Left colon (tissue), 2 donors: ENCODE results near the gene BTNL9. TPM values are rescaled to one million over a fixed set of nuclear protein-coding genes. Genes with fewer than 3 reads are reported as not detected.
"Not testable (repeated sequence)": the region's sequence is repeated elsewhere in the genome, so short reads cannot be mapped to it uniquely, and the experiment has no call there.

ENCODE experiments used
- ATAC-seq: fragments of 200-7000 bp; cut with Tn5 transposase; one replicate; pipeline ENCODE4 v1.9.1; 2020; ENCODE audit warnings: mild to moderate bottlenecking, moderate library complexity
- DNase-seq, 2 donors: peaks; one replicate each; pipeline ENCODE4 v3.0.0-alpha.2; 2020
- intact Hi-C, 2 donors: fragments of 100-400 bp; cut with DNase I in 1 of 2; cut with micrococcal nuclease in 1 of 2; formaldehyde crosslinking; loops; one replicate each; pipeline versions ENCODE4 v1.11.2 to v1.14.0; 2022; cut with DNase I, micrococcal nuclease
- long read RNA-seq: library from polyadenylated mRNA; unstranded; transcript quantifications from one replicate; pipeline ENCODE4 v2.0.0, GENCODE V29; 2021
- total RNA-seq, 2 donors: library from RNA; stranded (reverse); fragmentation: NEBNext Ultra II Directional; extraction: Animal tissue kit (Norgen Biotek cat#: 25700); gene quantifications; one replicate each; pipeline ENCODE4 v1.2.1, GENCODE V29; 2021
- donor health status: DM: no; HTN: no; CAD: no.
- donor health status: DM: yes; HTN: yes; CAD: no.

Gene BTNL9
- total RNA-seq, result 1 to 10 TPM; 4.1 to 4.9 TPM
- long read RNA-seq, partial matches to known transcripts, result 4 of 8 reads
- long read RNA-seq, other reads (novel, unspliced or antisense), result 3 of 8 reads

DNA sequence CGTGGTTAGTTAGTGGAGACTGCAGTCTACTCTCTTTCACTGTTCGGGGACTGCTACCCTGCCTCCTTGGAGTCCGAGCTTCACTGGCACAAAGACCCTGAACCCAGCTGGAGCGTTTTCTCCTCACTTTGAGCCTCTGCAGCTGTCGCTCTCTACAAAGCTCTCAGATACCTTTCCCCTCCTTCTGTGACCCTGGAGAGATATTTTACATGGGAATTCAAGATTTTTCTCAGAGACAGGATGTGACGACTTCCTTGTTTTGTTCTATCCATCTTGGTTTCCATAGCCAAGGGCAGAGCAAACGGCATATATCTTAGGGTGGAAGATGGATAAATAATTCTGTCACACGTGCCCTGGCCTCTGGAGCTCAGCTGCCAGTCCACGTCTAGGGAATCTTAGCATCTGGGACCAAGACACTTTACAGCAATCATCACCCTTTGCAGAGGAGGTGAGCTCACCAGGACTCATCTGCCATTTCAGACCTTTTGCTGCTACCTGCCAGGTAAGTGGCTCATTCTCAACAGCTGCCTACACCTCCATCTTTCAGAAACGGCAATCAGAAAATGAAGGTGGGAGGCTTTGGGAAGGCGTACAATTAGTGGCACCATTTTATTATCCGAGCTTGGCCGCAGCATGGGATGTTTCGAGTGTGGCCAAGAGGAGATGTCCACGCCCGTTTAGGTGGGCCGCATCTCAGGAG is at the start of gene BTNL9:
Gene BTNL9, plus strand, starts transcription at position 336 of the 700 bp plus-strand sequence. CDS start 5,224 bp downstream, outside the sequence.
- DNase-seq (no peak), ATAC-seq (no peak)
- intact Hi-C loops, result no loop called here

DNA sequence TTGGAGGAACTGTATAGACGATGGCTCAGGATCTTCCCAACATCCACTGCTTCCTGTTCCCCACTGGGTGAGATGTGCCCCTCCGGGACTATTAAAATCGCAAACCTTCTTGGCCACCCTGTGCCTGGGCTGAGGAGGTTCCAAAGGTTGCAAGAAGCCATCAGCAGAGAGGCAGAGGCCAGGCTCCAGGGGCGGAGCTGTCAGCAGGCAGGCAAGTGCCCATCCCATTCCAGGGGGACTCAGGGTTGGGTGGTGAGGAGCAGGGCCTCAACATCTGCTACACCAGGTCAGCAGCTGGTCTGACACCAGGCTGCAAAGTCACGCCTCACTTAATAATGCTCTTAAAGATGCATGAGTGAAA is 49.2 kb upstream of the BTNL9 start:
- peak in 1 of 2 donors; percentile 54 for DNase-seq
- peak; percentile 34 for ATAC-seq
- intact Hi-C loops, result no loop called here

DNA sequence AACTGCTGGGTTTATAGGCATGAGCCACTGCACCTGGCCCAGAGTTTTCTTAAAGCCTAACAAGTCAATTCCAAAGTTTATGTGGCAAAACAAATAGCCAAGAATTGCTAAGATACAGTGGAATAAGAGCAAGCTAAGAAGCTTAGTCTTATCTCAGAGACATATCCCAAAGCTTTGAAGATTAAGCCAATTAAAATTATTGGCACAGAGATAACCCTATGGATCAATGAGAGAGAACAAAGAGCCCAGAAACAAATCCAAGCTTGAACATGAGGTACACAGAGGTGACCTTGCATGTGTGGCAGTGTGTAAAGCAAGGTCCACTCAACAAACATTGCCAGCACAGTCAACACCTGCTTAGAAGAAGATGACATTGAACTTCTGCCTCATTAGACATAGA is 38.1 kb upstream of the BTNL9 start:
- DNase-seq, result no peak
- ATAC-seq, result peak; percentile 9
- intact Hi-C loops, result no loop called here

DNA sequence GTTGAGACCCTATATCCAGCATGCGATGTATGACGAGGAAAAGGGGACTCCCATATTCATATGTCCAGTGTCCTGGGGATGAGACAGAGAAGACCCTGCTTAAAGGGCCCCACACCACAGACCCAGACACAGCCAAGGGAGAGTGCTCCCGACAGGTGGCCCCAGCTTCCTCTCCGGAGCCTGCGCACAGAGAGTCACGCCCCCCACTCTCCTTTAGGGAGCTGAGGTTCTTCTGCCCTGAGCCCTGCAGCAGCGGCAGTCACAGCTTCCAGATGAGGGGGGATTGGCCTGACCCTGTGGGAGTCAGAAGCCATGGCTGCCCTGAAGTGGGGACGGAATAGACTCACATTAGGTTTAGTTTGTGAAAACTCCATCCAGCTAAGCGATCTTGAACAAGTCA is 34.3 kb upstream of the BTNL9 start:
- peak; percentile 43 for ATAC-seq
- DNase-seq, result no peak
- intact Hi-C loops, result no loop called here

DNA sequence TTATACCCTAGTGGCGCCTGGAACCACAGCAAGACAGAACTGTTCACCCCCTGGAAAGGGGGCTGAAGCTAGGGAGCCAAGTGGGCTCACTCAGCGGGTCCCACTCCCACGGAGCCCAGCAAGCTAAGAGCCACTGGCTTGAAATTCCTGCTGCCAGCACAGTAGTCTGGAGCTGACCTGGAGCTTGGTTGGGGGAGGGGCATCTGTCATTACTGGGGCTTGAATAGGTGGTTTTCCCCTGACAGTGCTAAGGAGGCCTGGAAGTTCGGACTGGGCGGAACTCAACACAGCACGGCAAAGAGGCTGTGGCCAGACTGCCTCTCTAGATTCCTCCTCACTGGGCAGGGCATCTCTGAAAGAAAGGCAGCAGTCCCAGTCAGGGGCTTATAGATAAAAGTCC is 31.9 kb upstream of the BTNL9 start:
- ATAC-seq (no peak), DNase-seq (no peak)
- intact Hi-C loops, result no loop called here

DNA sequence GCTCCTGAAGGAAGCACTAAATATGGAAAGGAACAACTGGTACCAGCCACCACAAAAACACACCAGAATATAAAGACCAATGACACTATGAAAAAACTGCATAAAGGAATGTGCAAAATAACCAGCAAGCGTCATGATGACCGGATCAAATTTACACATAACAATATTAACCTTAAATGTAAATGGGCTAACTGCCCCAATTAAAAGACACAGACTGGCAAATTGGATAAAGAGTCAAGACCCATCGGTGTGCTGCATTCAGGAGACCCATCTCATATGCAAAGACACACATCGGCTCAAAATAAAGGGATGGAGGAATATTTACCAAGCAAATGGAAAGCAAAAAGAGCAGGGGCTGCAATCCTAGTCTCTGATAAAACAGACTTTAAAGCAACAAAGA is 30.0 kb upstream of the BTNL9 start:
- intact Hi-C loops, DNase-seq: not testable (repeated sequence)

DNA sequence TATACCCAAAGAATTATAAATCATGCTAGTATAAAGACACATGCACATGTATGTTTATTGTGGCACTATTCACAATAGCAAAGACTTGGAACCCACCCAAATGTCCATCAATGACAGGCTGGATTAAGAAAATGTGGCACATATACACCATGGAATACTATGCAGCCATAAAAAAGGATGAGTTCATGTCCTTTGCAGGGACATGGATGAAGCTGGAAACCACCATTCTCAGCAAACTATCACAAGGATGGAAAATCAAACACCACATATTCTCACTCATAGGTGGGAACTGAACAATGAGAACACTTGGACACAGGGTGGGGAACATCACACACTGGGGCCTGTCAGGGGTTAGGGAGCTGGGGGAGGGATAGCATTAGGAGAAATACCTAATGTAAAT is 25.4 kb upstream of the BTNL9 start:
- DNase-seq, ATAC-seq, intact Hi-C loops: not testable (repeated sequence)

More for the DNA sequence above, 30.0 kb upstream of the BTNL9 start:
- ATAC-seq, result not testable (repeated sequence)

DNA sequence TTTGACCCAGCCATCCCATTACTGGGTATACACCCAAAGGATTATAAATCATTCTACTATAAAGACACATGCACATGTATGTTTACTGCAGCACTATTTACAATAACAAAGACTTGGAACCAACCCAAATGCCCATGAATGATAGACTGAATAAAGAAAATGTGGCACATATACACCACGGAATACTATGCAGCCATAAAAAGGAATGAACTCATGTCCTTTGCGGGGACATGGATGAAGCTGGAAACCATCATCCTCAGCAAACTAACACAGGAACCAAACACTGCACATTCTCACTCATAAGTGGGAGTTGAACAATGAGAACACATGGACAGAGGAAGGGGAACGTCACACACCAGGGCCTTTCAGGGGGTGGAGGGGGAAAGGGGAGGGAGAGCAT is 22.6 kb upstream of the BTNL9 start:
- intact Hi-C loops, ATAC-seq, DNase-seq: not testable (repeated sequence)

DNA sequence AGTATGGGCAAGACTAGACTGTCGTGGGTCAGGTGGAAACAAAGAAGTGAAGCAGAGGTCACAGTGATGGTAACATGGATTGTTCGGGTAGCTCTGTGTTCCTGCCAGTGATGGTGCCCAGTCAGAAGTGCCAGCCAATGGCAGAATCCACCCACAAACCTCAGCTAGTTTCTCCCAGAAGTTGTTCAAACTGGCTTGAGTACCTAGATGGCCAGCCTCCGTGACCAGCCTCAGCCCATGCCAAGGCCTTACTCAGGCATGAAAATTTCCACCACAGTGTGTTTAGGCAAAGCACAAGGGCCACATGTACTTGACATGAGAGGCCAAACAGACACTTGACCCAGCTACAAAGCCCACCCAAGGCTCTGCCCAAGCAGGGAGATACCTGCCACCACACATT is 19.4 kb upstream of the BTNL9 start:
- no peak for DNase-seq
- ATAC-seq, result no peak
- intact Hi-C loops, result no loop called here

DNA sequence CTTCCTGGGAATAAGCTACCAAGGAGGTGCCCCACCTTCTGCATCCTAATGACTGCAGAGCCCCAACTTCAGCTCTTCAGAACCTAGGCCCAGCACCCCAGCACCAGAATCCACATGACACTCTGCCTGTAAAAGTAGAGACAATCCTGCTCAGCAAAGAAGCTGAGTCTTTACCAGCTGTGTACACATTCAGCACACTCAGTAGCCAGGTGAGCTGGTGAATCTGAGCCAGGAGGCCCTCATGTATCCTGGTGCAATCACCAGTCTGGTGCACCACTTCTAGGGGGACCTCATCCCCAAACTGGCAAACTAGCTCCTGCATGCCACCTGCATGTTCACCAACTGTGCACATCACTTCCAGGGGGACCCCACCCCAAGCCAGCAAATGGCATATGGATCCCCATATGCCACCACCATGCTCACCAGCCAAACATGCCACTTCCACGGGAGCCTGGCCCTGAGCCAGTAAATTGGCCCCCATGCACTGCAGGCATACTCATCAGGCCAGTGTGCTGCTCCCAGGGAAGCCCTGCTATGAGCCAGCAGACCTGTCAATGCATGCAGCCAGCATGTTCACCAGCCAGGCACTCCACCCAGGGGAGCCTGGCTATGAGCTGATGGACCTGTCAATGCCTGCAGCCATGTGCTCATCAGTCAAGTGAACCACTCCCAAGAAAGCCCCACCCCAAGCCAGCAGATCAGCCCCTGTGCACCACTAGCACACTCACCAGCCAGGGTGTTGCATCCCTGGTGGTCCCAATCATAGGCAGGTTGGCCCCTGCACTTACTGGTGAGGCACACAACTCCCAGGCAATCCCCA is 15.6 kb upstream of the BTNL9 start:
- ATAC-seq (no peak), DNase-seq (no peak)
- intact Hi-C loops, result no loop called here

DNA sequence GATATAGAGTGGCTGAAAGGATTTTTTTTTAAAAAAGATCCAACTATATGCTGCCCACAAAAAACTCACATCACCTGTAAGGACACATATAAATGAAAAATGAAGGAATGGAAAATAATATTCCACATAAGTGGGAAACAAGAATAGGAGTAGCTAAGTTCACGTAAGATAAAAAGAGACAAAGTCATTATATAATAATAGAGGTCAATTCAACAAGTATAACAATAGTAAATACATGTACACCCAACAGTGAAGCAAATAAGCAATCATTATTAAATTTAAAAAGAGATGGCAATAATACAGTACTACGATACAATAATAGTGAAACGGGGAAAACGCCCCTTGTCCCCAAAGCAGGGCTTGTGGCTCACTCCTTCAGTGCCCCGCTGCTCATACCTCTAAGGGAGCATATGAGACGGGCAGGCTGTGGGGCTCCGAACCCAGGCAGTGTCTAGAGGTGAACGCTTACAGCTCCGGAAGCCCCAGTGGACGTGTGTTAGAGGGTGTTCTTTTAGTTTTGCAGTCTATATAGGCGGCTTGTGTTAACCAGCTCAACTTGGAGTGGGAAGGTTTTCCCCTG is 12.5 kb upstream of the BTNL9 start:
- ATAC-seq (no peak), DNase-seq (no peak)
- intact Hi-C loops, result no loop called here

DNA sequence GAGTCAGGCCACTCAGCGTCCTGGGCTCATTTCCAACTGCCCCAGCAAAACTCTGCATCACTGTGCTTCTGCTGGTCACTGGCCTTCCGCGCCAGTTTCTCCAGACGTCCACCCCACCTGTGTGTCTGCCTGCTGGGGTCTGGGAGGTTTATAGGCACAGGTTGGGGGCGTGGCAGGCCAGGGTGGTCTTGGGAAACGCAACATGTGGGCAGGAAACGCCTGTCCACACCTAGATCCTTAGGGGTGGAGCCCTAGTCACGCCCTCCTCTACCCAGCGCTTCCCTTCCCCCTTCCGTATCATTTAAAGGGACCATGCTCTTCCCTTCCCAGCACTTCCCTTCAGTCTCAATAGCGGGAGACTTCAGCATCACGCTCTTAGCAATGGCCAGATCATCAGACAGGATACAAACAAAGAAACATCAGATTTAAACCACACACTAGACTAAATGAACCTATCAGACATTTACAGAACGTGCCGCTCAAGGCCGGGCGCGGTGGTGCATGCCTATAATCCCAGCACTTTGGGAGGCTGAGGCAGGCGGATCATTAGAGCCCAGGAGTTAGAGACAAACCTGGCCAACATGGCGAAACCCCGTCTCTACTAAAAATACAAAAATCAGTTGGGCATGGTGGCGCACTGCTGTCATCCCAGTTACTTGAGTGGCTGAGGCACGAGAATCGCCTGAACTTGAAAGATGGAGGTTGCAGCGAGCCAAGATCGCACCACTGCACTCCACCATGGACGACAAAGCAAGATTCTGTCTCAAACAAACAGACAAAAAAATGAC is 11.8 kb upstream of the BTNL9 start:
- DNase-seq (peak; percentile 19 to 45), ATAC-seq (peak; percentile 97)
- intact Hi-C loops, result no loop called here

DNA sequence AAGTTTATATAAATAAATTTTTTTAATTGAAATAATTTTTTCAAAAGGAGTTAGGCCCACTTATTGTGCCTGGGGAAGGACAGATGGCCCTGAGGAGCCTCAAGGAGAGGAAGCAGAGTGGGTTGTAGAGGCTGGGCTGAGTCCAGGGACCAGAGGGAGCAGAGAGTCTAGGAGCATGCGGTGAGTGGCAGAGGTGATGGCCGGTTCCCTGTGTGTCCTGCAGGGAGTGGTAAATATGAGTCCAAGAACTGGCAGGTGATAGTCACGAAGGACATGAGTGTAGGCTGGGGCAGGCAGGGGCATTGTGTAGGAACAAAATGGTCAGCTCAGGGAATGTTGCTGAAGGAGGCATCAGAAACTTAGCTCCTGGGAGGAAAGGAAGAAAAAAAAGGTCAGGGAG is 8.3 kb upstream of the BTNL9 start:
- DNase-seq, result no peak
- ATAC-seq, result no peak
- intact Hi-C loops, result no loop called here

DNA sequence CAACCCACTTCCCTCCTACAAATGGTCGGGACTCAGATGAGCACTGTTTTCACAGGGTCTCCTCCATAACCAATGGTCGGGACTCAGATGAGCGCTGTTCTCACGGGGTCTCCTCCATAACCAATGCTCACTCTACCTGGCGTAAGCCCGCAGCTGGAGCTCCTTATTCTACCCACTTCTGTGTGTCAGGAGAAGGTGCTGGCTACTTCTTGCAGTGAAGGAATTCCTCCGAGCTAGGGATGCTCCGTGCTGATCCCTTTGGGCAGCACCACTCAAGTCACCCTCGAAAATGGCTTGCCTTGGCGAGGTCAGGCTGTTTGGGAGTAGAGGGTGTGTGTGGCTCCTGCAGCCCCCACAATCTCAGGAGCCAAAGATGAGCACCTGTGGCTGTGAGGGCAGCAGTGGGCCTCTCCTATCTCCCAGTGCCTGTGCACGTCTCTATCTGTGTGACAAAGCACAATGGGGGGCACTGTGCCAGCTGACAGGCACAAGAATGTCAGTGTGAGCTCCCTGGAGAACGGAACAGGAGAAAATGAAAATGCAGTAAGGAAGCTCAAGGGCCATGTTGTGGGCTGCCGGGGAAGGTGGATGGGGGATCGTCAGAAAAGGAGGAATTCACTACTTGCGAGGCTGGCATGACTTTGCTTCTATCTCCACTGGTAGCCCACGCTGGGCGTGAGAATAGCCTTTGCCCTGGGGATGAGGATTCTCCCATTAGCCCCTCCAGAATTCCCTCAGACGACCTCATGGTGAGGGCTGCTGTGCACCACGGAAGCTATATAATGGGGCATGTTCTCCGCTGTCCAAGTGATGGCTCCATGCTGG is 3.9 kb upstream of the BTNL9 start:
- ATAC-seq, result no peak
- no peak for DNase-seq
- intact Hi-C loops, result no loop called here

DNA sequence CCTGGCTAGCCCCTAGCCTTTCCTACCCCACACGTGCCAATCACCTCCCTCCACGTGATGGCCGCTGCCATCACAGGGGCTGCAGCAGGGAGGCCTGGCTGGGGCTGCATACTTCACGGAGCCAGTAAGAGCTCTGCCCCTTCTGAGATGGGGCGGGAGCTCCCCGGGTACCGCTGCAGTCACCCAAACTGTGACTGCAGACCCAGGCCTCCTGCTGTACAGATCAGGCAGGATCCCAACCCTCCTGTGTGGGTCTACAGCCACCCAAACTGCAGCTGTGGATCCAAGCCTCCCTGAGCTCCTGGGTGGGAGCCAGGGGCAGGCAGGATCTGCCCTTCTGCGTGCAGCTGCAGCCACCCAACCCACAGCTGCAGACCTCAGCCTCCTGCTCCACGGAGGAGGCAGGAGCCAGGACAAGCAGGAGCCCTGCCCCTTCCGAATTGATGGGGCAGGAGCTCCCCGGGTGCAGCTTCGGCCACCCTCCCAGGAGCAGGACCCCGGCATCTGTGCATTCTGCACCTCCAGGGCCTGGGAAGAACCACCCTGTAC is 3.2 kb upstream of the BTNL9 start:
- DNase-seq, result no peak
- intact Hi-C loops, result no loop called here
- no peak for ATAC-seq

DNA sequence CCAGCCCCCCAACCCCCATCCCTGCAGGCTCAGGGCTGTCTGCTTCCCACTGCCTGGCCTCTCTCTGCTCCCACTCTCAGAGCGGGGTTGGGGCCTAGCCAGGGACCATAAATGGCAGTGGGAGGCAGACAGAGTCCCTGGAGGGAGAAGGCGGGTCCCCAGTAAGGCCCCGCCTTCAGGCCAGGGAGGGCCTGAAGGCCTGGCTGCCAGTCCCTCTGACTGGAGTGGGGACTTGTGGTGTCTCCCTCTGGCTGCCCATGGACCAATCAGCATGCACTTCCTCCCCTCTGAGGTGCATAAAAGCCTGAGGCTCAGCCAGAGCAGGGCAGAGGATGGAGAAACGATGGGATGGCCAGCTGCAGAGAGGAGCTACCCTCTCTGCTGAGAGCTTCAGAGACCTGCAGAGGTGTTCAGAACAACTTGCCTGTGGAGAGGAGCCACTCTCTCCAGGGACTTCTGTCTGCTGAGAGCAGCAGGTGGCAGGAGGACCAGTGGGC is 2.7 kb upstream of the BTNL9 start:
- intact Hi-C loops, result no loop called here
- DNase-seq (no peak), ATAC-seq (peak; percentile 54)

DNA sequence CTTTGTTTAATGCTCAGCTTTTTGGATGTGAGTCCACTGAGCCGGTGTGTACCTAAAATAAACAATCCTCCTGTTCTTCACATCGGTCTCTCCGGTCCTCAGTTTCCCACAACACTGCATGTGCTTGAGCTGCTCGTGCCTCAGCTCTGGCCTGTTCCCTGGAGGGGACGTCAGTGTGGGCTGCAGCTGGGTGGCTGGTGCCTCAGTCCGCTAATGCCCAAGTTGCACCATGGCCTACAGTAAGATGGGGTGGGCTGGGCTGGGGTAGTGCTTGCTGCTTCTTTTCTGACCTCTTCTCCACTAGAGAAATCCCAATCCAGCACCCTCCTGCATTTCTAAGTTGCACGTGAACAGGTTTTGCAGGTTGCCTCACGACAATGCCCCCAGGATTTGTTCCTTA is 595 bp upstream of the BTNL9 start:
- intact Hi-C loops, result no loop called here
- ATAC-seq (no peak), DNase-seq (no peak)

DNA sequence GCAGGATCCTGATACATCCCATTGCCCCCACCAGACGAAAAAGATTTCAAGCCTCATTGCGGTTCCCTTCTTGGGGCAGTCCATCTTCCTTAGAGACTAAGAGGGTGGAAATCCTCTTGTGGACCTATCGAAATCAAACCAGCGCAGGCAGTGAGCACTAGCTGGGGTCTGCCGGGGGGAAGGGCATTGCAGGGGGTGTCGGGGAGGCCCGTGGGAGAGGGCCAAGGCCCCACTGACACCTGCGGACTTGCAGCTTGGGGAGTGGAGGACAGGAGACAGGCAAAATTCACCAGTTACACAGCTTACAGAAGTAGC is 522 bp downstream of the BTNL9 start:
- ATAC-seq (no peak), DNase-seq (no peak)
- intact Hi-C loops, result no loop called here
